Naive B cell (primary cell): ENCODE results near the gene PDE2A. TPM values are rescaled to one million over a fixed set of nuclear protein-coding genes. Genes with fewer than 3 reads are reported as not detected.
"Not testable (repeated sequence)": the region's sequence is repeated elsewhere in the genome, so short reads cannot be mapped to it uniquely, and the experiment has no call there.

Experiments
- ATAC-seq, 2 donors: fragments of 150-1000 bp; cut with Tn5 transposase; 2 replicates each; pipeline ENCODE4 v1.10.0; 2021; ENCODE audit warnings: low read depth in 2 of 2, mild to moderate bottlenecking in 2 of 2, moderate library complexity in 2 of 2
- DNase-seq: peaks from one replicate; pipeline ENCODE4 v3.0.0; 2022
- H3K27ac Mint-ChIP-seq, 6 donors: one replicate each; pipeline ENCODE4 v1.8.0; 2020 to 2022; ENCODE audit warnings: mild to moderate bottlenecking in 6 of 6, mixed read lengths in 6 of 6, moderate library complexity in 5 of 6, inconsistent platforms in 2 of 6
- H3K27me3 Mint-ChIP-seq, 3 donors: one replicate each; pipeline ENCODE4 v1.8.0; 2021 to 2022; ENCODE audit warnings: mixed read lengths in 3 of 3, mild to moderate bottlenecking in 1 of 3
- H3K36me3 Mint-ChIP-seq, 2 donors: one replicate each; pipeline ENCODE4 v1.8.0; 2020 to 2022; ENCODE audit warnings: mixed read lengths in 2 of 2, inconsistent platforms in 1 of 2, mild to moderate bottlenecking in 1 of 2
- H3K4me1 Mint-ChIP-seq, 3 donors: one replicate each; pipeline ENCODE4 v1.8.0; 2020 to 2022; ENCODE audit warnings: mixed read lengths in 3 of 3, inconsistent platforms in 1 of 3, mild to moderate bottlenecking in 1 of 3, moderate library complexity in 1 of 3
- H3K4me3 Mint-ChIP-seq, 8 donors: one replicate each; pipeline ENCODE4 v1.8.0; 2020 to 2022; ENCODE audit warnings: mild to moderate bottlenecking in 8 of 8, mixed read lengths in 8 of 8, moderate library complexity in 8 of 8, inconsistent platforms in 2 of 8
- H3K9me3 Mint-ChIP-seq, 7 donors: one replicate each; pipeline ENCODE4 v1.8.0; 2020 to 2022; ENCODE audit warnings: mixed read lengths in 7 of 7, mild to moderate bottlenecking in 5 of 7, inconsistent platforms in 2 of 7, moderate library complexity in 1 of 7
- polyA plus RNA-seq, 6 donors: library from polyadenylated mRNA; unstranded; fragments of 300-500 nt; fragmentation: Illumina TruSeq; gene quantifications; one replicate each; pipeline ENCODE4 v1.2.3, GENCODE V29; 2021; ENCODE audit warnings: low read depth in 6 of 6

Gene PDE2A
- polyA plus RNA-seq, 6 donors from 2014 or later = 0.18 to 0.44 (median 0.36) TPM; not detected in 3

DNA sequence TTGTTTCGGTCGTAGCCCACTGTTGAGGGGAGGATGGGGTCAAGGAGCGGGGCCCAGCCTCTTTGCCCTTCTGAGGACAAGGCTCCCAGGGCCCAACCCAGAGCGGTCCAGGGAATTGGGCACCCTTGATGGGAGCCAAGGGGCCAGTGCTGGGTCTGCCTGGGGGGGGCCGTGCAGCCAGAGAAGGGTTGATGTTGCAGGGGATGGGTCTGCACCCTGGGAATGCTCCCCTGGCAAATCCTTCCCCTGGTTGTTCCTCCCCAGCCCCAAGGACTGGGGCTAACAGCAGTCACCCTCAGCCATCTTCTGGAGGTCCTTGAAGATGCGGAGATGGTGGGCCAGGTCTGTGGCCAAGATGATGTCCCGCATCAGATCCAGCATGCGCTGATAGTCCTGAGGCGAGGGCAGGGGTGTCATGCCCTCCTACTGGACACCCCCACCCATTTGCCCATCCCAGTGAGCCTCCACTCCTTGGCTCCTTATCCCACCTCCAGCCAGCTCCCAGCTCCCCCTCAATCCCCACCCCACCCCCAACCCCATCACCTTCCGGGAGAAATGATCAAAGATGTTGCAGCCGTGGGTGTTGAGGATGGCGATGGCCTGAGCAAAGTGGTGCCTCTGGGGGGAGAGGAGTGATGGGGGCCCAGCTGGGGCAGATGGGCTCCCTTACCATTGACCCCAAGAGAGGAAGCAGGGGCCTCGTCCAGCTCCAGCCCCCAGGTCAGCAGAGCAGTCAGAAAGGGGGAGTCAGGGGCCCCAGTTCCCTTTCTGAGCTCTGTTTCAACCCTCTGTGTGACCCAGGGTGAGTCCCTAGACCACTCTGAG is 95.0 kb downstream of the PDE2A start:
- Mint-ChIP-seq H3K27ac (no peak overlapping the region), H3K27me3 (peaks cover 4 to 21% (median 13%) of the 10 kb centered on the region in 3 donors), H3K4me1 (peaks cover 0 to 21% (median 0%) of the 10 kb centered on the region in 3 donors), H3K9me3 (no peaks in the 10 kb centered on the region), H3K36me3 (no peaks in the 10 kb centered on the region), H3K4me3 (no peak overlapping the region)
- no peak for ATAC-seq
- no peak for DNase-seq

DNA sequence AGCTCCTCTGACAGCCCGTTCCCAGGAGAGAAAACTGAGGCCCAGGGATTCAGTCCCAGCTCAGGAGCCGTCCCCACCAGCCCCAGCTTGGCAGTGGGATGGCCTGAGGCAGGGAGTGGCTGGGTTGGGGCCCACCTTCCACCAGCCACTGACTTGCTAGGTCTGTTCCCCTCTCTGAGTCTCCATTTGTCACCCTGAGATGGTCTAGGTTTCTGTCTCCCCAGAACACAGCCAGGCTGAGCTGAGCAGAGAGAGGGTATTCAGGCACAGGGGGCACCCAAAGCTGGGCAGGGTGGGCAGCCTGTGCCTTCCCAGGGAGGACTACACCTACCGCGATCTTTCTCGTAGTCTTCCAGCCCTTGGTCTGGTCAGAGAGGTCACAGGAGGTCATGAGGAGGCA is 95.7 kb downstream of the PDE2A start:
- Mint-ChIP-seq H3K36me3 (no peaks in the 10 kb centered on the region), H3K27me3 (peaks cover 8 to 24% (median 19%) of the 10 kb centered on the region in 3 donors), H3K27ac (no peak overlapping the region), H3K4me3 (no peak overlapping the region), H3K4me1 (peaks cover 0 to 19% (median under 1%) of the 10 kb centered on the region in 3 donors), H3K9me3 (no peaks in the 10 kb centered on the region)
- DNase-seq (no peak), ATAC-seq (no peak)

DNA sequence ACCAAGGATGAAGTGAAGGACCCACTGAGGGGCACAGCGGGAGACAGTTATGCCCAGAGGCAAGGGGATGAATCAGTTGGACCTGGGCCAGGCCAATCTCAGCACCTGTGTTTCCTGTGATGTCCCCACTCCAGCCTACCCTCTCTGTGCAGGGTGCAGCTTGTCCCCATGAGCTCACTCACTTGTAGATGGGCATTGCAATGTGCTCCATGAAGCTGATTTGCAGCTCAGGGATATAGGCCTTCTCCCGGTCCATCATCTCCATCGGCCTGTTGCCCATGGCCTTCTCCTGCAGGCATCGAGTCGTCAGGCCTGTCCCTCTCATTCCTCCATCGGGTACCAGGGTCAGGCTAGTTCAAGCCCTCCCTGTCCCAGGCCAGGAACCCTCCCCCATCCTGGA is 96.2 kb downstream of the PDE2A start:
- Mint-ChIP-seq H3K27ac (no peak overlapping the region), H3K27me3 (peaks cover 8 to 26% (median 24%) of the 10 kb centered on the region in 3 donors)
- no peak for DNase-seq

DNA sequence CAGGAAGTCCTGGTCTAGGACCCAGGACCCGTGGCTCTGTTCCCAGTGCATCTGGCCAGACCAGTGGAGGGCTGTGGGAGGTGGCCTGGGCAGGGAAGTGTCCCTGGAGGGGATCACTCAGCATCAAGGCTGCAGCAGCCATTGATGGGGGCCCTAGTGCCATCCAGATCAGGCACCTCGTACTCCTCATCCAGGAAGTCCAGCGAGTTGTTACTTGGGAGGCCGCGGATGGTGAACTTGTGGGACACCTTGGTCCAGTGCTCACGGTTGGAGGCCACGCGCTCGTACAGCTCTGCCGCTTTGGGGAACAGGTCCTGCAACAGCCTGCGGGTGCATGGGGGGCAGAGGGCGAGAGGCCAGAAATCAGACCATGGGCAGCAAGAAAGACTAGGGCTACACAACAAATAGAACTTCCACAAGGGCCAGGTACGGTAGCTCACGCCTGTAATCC is 96.9 kb downstream of the PDE2A start:
- Mint-ChIP-seq H3K4me1 (peaks cover 0 to 19% (median 4%) of the 10 kb centered on the region in 3 donors), H3K4me3 (no peak overlapping the region), H3K27ac (no peak overlapping the region), H3K36me3 (no peaks in the 10 kb centered on the region), H3K9me3 (no peaks in the 10 kb centered on the region), H3K27me3 (peaks cover 13 to 31% (median 30%) of the 10 kb centered on the region in 3 donors)
- DNase-seq (no peak), ATAC-seq (no peak)

More for the DNA sequence above, 96.2 kb downstream of the PDE2A start:
- H3K4me3 Mint-ChIP-seq = no peak overlapping the region
- no peaks in the 10 kb centered on the region for H3K9me3 Mint-ChIP-seq
- H3K36me3 Mint-ChIP-seq = no peaks in the 10 kb centered on the region
- ATAC-seq = no peak
- peaks cover 0 to 19% (median 4%) of the 10 kb centered on the region in 3 donors for H3K4me1 Mint-ChIP-seq

DNA sequence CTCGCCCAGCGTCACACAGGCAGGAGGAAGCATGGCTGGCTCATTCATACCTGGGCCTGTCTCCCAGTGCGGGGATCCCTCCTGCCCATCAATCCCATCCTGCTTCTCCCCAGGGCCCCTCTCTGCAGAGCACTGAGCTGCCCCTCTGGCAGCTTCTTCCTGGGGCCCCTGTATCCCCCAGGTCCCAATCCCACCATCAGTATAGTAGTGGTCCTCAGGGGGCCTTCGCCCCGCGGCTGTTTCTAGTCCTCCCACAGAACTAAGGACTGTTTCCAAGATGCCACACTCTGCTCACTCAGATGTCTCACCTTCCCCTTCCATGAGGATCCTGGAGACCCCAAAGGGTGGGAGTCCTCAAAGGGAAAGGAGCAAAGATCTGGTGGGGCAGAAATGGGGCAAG is 97.6 kb downstream of the PDE2A start:
- Mint-ChIP-seq H3K4me3 (no peak overlapping the region), H3K4me1 (peaks cover 0 to 19% (median 4%) of the 10 kb centered on the region in 3 donors), H3K27me3 (peaks cover 16 to 36% (median 35%) of the 10 kb centered on the region in 3 donors), H3K9me3 (no peaks in the 10 kb centered on the region), H3K27ac (no peak overlapping the region), H3K36me3 (no peaks in the 10 kb centered on the region)
- no peak for ATAC-seq
- DNase-seq = no peak

DNA sequence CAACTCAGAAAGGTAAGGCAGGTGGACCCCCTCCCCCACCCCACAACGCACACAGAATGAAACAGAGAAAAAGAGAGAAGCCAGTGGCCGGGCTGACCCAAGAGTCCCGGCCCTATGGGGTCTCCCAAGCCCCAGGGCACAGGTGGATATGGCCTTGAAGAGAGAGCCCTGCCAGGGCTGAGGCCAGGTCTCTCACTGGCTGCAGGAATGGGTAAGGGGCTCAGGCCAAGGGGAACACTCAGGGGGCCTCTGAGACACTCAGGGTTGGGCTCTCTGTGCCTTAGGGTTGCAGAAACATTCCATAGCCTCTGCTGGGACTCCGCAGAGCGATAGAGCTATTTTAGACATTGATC is 98.0 kb downstream of the PDE2A start:
- no peaks in the 10 kb centered on the region for H3K36me3 Mint-ChIP-seq
- no peak overlapping the region for H3K27ac Mint-ChIP-seq
- H3K4me3 Mint-ChIP-seq = no peak overlapping the region
- peaks cover 0 to 19% (median 4%) of the 10 kb centered on the region in 3 donors for H3K4me1 Mint-ChIP-seq
- ATAC-seq (no peak), DNase-seq (no peak)
- no peaks in the 10 kb centered on the region for H3K9me3 Mint-ChIP-seq
- H3K27me3 Mint-ChIP-seq = peaks cover 20 to 41% (median 39%) of the 10 kb centered on the region in 3 donors

DNA sequence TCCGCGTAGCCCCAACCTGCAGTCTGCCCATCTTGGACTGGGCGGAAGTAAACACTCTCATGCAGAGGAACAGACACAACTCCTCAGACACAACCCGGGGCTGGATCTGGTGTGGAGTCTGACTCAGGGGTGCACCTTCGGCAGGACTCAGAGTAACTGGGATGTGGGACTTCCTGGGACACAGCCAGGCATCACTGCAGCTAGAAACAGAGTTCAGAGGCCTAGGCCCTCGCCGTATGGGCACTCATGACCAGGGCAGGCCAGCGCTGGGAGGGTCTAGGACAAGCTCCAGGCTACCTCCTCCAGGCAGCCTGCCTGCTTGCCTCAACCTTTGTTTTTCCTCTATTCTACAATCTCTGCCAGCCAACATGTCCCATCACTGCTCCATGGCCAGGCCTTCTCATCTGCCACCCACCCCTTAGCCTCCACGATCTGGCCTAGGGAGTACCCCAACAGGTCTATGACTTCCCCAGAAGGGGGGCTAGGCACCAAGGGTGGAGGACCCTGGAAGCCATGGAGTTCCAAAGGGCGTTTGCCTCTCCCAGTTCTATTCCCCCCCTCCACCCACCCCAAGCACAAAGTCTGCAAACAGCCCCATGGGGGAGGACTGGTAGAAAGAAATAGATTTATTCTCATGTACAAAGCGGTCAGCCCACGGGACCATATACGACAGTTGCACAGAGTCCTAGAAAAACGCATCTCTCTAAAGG is 98.5 kb downstream of the PDE2A start:
- Mint-ChIP-seq H3K4me3 (no peak overlapping the region), H3K4me1 (peaks cover 0 to 17% (median 4%) of the 10 kb centered on the region in 3 donors), H3K27me3 (peaks cover 26 to 46% (median 44%) of the 10 kb centered on the region in 3 donors), H3K27ac (no peak overlapping the region), H3K36me3 (no peaks in the 10 kb centered on the region), H3K9me3 (no peaks in the 10 kb centered on the region)
- ATAC-seq = no peak
- no peak for DNase-seq

DNA sequence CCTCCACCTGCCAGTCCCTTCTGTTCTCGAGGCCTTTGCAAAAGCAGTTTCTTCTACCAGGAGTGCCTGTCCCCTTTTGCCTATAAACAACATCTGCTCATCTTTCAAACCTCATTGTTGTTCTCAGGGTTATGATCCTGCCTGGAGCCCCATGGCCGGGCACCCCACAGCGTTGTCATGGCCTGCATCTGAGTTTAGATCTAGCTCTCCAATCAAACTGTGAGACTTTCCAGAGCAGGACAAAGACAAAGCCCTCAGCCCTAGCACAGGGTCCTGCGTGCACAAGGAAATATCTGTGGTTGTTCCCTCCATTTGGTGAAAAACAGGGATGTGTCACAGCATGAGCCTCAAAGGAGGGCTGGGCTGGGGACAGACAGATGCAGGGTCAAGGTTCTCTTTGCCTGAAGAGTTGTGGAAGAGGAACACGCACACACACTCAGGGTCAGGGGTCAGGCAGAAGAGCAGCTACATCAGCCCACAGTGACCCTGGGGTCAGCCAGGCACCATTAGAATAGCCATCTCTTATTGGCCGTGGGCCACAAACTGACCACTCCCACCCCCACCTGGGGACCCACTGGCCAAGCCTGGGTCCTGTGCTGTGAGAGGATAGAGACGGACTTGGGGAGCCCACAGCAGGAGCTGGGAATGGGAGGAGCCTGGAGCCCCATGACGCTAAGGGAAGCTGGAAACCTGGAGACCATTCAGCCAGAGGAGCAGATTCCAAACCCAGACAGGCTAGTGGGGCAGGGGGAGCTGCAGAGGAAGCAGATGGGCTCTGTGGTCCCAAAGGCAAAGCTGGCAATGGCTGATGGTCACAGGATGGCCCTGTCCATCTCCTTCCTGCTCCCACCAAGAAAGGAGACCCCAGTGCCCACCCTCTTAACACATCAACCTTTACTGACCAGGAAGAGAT is 99.4 kb downstream of the PDE2A start:
- Mint-ChIP-seq H3K36me3 (no peaks in the 10 kb centered on the region), H3K27me3 (peaks cover 30 to 55% (median 53%) of the 10 kb centered on the region in 3 donors), H3K9me3 (no peaks in the 10 kb centered on the region), H3K4me1 (peaks cover 0 to 10% (median 4%) of the 10 kb centered on the region in 3 donors), H3K4me3 (no peak overlapping the region), H3K27ac (no peak overlapping the region)
- ATAC-seq = no peak
- no peak for DNase-seq

DNA sequence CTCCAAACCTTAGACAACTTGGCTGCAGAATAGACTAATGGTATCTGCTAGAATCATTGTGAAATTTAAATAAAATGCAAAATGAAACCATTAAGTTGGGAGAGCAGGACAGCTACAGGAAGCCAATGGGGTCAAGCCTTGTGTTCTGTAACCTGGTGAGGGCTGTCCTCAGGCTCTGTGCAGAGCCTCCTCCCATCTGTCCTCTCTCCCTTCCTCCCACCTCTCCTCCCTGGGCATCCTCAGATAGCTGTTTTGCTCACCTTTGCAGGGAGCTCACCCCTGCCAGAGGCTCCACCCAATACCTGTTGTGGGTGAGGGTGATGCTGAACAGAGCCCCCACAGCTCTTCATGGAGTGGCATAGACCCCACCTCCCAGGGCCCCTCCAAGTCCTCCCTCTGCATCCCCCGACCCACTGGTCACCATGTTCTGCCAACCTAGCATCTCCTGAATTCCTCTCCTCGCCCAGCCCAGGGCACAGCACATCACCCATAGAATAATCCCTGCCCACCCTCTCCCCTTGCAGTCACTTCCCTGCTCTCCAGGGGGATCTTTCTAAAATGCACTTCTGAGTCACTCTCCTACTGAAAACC is 100.3 kb downstream of the PDE2A start:
- ATAC-seq (no peak), DNase-seq (no peak)
- Mint-ChIP-seq H3K4me1 (peaks cover 0 to 8% (median 4%) of the 10 kb centered on the region in 3 donors), H3K27ac (peak overlapping the region in 1 of 6 donors; percentile 22), H3K36me3 (no peaks in the 10 kb centered on the region), H3K9me3 (no peaks in the 10 kb centered on the region), H3K4me3 (peak overlapping the region in 2 of 8 donors; percentile 1 to 37), H3K27me3 (peaks cover 32 to 60% (median 55%) of the 10 kb centered on the region in 3 donors)

DNA sequence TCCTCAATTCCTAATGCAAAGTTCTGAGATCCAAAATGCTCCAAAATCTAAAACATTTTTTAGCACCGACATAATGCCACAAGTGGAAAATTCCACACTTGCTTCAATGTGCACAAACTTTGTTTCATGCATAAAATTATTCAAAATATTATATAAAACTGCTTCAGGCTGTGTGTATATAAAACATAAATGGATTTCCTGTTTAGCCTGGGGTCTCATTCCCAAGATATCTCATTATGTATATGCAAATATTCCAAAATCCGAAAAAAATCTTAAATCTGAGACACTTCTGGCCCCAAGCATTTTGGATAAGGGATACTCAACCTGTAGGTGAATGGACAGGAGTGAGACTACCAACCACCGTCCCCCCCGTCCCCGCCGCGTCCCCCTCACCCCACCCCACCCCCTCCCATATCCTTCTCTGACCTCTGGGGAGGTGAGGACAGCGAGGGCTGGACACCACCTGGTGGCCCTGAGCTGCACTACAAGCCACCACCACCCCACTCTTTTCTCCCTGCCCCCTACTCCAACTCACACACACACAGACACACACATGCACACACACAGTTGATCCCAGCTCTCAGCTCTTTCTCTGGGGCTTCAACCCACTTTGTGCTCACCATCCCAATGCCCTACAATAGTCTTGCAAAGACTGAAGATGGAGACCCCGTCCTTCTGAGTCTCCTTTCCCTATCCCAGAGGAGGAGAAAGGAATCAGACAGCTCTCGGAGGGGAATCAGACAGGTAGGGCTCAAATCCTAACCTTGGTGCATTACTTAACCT is 101.0 kb downstream of the PDE2A start:
- H3K4me3 Mint-ChIP-seq = no peak overlapping the region
- no peak for DNase-seq
- H3K4me1 Mint-ChIP-seq = peaks cover 0 to 8% (median 4%) of the 10 kb centered on the region in 3 donors
- H3K36me3 Mint-ChIP-seq = no peaks in the 10 kb centered on the region
- H3K27ac Mint-ChIP-seq = no peak overlapping the region
- H3K27me3 Mint-ChIP-seq = peaks cover 32 to 63% (median 55%) of the 10 kb centered on the region in 3 donors
- H3K9me3 Mint-ChIP-seq = no peaks in the 10 kb centered on the region
- ATAC-seq = peak in 1 of 2 donors; percentile 27

DNA sequence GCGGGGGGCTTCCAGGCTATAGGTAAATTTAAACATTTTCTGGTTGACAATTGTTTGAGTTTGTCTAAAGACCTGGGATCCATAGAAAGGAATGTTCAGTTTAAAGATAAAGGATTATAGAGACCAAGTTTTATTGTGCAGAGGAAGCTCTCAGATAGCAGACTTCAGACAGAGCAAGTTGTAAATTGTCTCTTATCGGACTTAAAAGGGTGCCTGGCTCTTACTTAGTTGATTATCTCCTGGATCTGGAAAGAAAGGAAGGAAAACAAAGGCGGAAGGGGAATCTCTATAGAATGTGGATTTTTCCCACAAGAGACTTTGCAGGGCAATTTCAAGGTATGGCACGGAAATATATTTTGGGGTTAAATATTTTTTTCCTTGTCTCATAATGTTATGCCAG is 101.7 kb downstream of the PDE2A start:
- not testable (repeated sequence) for DNase-seq, H3K36me3 Mint-ChIP-seq, H3K27ac Mint-ChIP-seq, H3K9me3 Mint-ChIP-seq, ATAC-seq, H3K4me3 Mint-ChIP-seq, H3K4me1 Mint-ChIP-seq
- H3K27me3 Mint-ChIP-seq = peaks cover 32 to 68% (median 55%) of the 10 kb centered on the region in 3 donors
